ENCODE results near the gene SLC25A1. TPM values are rescaled to one million over a fixed set of nuclear protein-coding genes. Genes with fewer than 3 reads are reported as not detected.
A peak's percentile ranks its signal among the peaks of the same experiment; 100 is the strongest.
"Not testable (repeated sequence)": the region's sequence is repeated elsewhere in the genome, so short reads cannot be mapped to it uniquely, and the experiment has no call there.

Gene SLC25A1
- total and polyA plus RNA-seq, 2 of the 8 experiments (the other 6 are each of a cell fraction or from before 2014, with no cell fraction given): 110 to 148 TPM

DNA sequence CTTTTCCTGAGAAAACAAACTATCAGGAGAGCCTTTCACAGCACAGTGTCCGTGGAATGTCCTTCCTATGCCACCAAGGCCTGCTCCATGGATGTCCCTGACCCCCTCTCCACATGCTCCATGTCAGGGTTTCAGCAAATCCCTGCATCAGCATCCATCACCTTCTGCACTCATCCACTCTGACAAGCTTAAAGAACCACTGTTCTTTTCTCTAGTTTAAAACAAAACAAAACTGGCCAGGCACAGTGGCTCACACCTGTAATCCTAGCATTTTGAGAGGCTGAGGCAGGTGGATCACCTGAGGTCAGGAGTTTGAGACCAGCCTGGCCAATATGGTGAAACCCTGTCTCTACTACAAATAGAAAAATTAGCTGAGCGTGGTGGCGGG is 24.3 kb upstream of the SLC25A1 start:
- not testable (repeated sequence) for H2BK120ac ChIP-seq (replicated peaks; ENCODE audit: low read depth, low read length); H3K14ac ChIP-seq (ENCODE audit: insufficient read length); H2BK20ac ChIP-seq (ENCODE audit: low read length); H4K8ac ChIP-seq (ENCODE audit: extremely low read depth, insufficient read depth, low read length); H2AFZ ChIP-seq (ENCODE audit: low read length); H3K18ac ChIP-seq (ENCODE audit: extremely low read depth, low read length); H3K79me1 ChIP-seq (ENCODE audit: low read depth, low read length); H3K4me2 ChIP-seq (ENCODE audit: insufficient read depth in 1 of 2, low read depth in 2 of 2, low read length in 2 of 2); H3K4me3 ChIP-seq (ENCODE audit: extremely low read depth in 1 of 4, insufficient read depth in 2 of 4, low read depth in 3 of 4, low read length in 4 of 4); H3K4me1 ChIP-seq (replicated peaks in 1 of 4; ENCODE audit: control insufficient read depth in 3 of 4, insufficient read depth in 4 of 4, low read length in 3 of 4); H4K5ac ChIP-seq (ENCODE audit: insufficient read length, low read depth, low read length); H3K79me2 ChIP-seq (ENCODE audit: control insufficient read depth in 1 of 2, insufficient read depth in 2 of 2, low read length in 2 of 2); H2BK15ac ChIP-seq (ENCODE audit: low read length); H3K27ac ChIP-seq (ENCODE audit: low read depth, low read length); H3K36me3 ChIP-seq (ENCODE audit: control insufficient read depth in 2 of 4, insufficient read depth in 4 of 4, low read length in 3 of 4); H2BK12ac ChIP-seq (ENCODE audit: low read depth, low read length); H3K9me3 ChIP-seq (ENCODE audit: insufficient read depth in 2 of 2, low read depth in 1 of 2, low read length in 1 of 2); H3K56ac ChIP-seq (replicated peaks; ENCODE audit: insufficient read length, low read depth, low read length); H3K4ac ChIP-seq (replicated peaks; ENCODE audit: insufficient read length, low read depth, low read length); H3K23me2 ChIP-seq (ENCODE audit: low read depth, low read length); H3K9ac ChIP-seq (replicated peaks in 1 of 4; ENCODE audit: extremely low read depth in 1 of 4, low read depth in 3 of 4, low read length in 3 of 4); H4K91ac ChIP-seq (replicated peaks; ENCODE audit: insufficient read length, low read length); H4K20me1 ChIP-seq (replicated peaks in 1 of 2; ENCODE audit: control insufficient read depth in 1 of 2, insufficient read depth in 2 of 2, low read length in 2 of 2); FAIRE-seq; H3K23ac ChIP-seq (ENCODE audit: insufficient read length); H3K27me3 ChIP-seq (replicated peaks in 1 of 4; ENCODE audit: control insufficient read depth in 3 of 4, extremely low read depth in 1 of 4, insufficient read depth in 3 of 4, low read length in 3 of 4); H2BK5ac ChIP-seq (ENCODE audit: low read depth, low read length); DNase-seq (ENCODE audit: low read depth in 1 of 2, low spot score in 2 of 2)
- CTCF ChIA-PET (ENCODE audit: partially characterized antibody): interaction anchor here (1.3 kb wide), 1 partner anchor 16 kb away, joined by 3 read pairs; no protein-coding TSS in a partner anchor
- 81% methylated on average over 3 of the region's 3 CpGs; no CpG with 5 or more reads in 1 of the 2 experiments for WGBS, 2 experiments (ENCODE audit: extremely low coverage in 1 of 2, insufficient coverage in 1 of 2, insufficient read length in 1 of 2, insufficient replicate concordance in 2 of 2, low coverage in 1 of 2, low lambda C conversion rate in 2 of 2, missing lambda C conversion rate in 1 of 2)
- H2AK5ac ChIP-seq (ENCODE audit: low read depth, low read length): peak overlapping the region; percentile 56; the same call in 1 of the 2 replicates
- POLR2A ChIA-PET (ENCODE audit: partially characterized antibody): interaction anchor here (1.1 kb wide), 1 partner anchor 18 kb away, joined by 3 read pairs; no protein-coding TSS in a partner anchor

Measured in H1 (cell line).